Mononuclear cell (primary cell): ENCODE measurements around the gene FCER2. TPM values are rescaled to one million over a fixed set of nuclear protein-coding genes. Genes with fewer than 3 reads are reported as not detected.
"Not testable (repeated sequence)": the region's sequence is repeated elsewhere in the genome, so short reads cannot be mapped to it uniquely, and the experiment has no call there.

Experiments used
- H3K27me3 ChIP-seq: 2 replicates; pipeline ENCODE4 v1.6.0; 2011; ENCODE audit warnings: low read length, control low read depth; ENCODE audit not compliant: insufficient read depth
- H3K4me1 ChIP-seq: 2 replicates; pipeline ENCODE4 v1.5.1; 2011; ENCODE audit warnings: mild to moderate bottlenecking, low read length, control low read depth; ENCODE audit not compliant: insufficient read depth
- H3K4me3 ChIP-seq: 2 replicates; pipeline ENCODE4 v1.5.1; 2011; ENCODE audit warnings: mild to moderate bottlenecking, low read length, moderate library complexity
- H3K9me3 ChIP-seq: 2 replicates; pipeline ENCODE4 v1.5.1; 2011; ENCODE audit warnings: low read depth, mild to moderate bottlenecking, control low read depth, low read length
- total RNA-seq: library from RNA; depleted of rRNA; stranded (reverse); fragments of >200 nt; gene quantifications from one replicate; pipeline ENCODE4 v1.2.3, GENCODE V29; 2012

Gene FCER2
- total RNA-seq, 1 donor = 25.4 TPM

DNA sequence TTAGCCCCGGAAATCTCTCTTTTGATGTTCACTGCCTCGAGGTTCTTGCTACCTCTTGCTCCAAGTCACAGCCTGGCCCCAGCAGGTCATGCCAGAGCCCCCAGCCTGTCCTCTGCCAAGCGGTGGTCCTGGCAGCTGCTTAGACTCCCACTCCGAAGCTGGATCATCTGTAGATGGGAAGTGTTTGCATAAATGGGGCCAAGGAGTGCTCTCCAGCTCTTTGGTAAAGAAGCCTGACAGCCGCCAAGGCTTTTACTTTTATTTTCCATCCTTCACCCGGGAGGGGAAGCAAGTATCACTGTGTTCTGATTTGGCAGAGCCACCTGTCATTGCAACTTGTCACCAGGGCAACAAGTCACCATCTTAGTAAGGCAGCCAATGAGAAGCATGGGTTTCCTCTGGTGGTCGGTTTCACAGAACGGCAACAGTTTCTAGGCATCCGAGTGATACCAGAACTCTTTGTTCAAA lies 43.7 kb downstream of the FCER2 start:
- H3K4me3 ChIP-seq = no peak overlapping the region
- H3K9me3 ChIP-seq = no peaks in the 10 kb centered on the region
- H3K27me3 ChIP-seq = no peaks in the 10 kb centered on the region
- peaks cover 64% of the 10 kb centered on the region for H3K4me1 ChIP-seq

GRCh38 chr19:7657131-7657751 lies 44.7 kb downstream of the FCER2 start:
- Histone ChIP-seq H3K27me3 (no peaks in the 10 kb centered on the region), H3K4me1 (peaks cover 74% of the 10 kb centered on the region), H3K4me3 (no peak overlapping the region)

DNA sequence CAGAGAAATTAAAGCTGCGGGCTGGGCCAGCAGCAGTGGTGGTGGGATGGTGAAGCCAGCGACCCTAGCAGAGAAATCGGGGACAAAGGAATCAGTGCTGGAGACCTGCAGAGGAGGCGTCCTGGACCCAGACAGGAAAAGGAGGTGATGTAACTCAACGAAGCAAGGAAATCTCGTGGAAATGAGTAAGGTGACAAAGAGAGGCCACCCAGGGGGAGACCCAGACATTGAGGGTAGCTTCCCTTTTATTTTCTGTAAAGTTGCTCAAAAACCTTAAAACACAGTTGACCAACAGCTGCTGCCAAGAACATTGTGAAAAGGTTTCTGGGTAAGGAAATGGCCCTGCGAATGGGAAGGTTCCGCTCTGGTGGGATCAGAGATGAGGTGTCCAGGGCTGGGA lies 46.4 kb downstream of the FCER2 start:
- Histone ChIP-seq H3K4me1 (peaks cover 73% of the 10 kb centered on the region), H3K4me3 (no peak overlapping the region), H3K9me3 (no peaks in the 10 kb centered on the region), H3K27me3 (no peaks in the 10 kb centered on the region)

More at GRCh38 chr19:7657131-7657751, 44.7 kb downstream of the FCER2 start:
- no peaks in the 10 kb centered on the region for H3K9me3 ChIP-seq

GRCh38 chr19:7654401-7654800 lies 47.5 kb downstream of the FCER2 start:
- H3K4me1 ChIP-seq = peaks cover 73% of the 10 kb centered on the region
- no peaks in the 10 kb centered on the region for H3K9me3 ChIP-seq
- H3K27me3 ChIP-seq = no peaks in the 10 kb centered on the region
- H3K4me3 ChIP-seq = no peak overlapping the region

DNA sequence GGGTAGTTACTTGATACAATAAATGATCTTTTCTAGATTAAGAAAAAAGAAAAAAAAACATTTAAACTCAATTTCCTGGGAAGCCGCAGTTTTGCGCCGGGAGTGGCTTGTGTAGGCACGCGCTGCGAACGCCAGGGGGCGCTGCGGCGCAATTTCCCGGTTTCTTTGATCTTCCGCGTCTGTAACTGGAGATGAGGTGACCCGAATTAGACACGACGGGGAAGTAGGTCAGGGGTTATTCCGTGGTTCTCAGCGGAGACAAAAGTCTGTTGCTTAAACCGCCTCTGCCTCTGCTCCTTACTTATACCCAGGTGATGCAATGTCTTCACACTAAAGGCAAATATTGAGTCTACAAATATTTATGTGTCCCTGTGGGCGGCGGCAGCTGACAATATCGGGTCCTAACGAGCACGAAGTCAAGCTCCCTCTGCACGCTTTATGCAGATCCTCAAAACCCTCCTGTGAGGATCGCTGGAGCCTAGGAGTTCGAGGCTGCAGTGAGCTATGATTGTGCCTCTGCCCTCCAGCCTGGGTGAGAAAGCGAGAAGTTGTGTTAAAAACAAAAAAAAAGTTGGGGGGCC lies 49.8 kb downstream of the FCER2 start:
- peak overlapping the region; percentile 14 for H3K4me3 ChIP-seq
- H3K9me3 ChIP-seq = no peaks in the 10 kb centered on the region
- peaks cover 54% of the 10 kb centered on the region for H3K4me1 ChIP-seq
- no peaks in the 10 kb centered on the region for H3K27me3 ChIP-seq

DNA sequence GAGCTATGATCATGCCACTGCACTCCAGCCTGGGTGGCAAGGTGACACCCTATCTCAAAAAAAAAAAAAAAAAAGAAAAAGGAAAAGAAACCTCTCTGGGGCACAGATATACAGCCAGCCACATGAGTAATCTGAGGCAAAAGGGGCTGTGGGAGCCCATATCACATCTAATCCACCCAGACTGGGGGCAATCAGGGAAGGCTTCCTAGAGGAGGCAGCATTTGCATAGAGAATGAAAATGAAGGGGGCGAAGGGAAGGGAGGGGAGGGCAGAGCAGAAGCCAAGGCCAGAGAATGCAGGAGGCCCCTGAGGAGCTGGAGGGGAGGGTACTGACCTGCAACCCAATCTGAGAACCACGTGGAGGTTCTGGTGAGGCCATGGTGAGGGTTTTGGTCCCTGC lies 51.8 kb downstream of the FCER2 start:
- H3K27me3 ChIP-seq = no peaks in the 10 kb centered on the region
- H3K9me3 ChIP-seq = no peaks in the 10 kb centered on the region
- no peak overlapping the region for H3K4me3 ChIP-seq
- peaks cover 52% of the 10 kb centered on the region for H3K4me1 ChIP-seq

DNA sequence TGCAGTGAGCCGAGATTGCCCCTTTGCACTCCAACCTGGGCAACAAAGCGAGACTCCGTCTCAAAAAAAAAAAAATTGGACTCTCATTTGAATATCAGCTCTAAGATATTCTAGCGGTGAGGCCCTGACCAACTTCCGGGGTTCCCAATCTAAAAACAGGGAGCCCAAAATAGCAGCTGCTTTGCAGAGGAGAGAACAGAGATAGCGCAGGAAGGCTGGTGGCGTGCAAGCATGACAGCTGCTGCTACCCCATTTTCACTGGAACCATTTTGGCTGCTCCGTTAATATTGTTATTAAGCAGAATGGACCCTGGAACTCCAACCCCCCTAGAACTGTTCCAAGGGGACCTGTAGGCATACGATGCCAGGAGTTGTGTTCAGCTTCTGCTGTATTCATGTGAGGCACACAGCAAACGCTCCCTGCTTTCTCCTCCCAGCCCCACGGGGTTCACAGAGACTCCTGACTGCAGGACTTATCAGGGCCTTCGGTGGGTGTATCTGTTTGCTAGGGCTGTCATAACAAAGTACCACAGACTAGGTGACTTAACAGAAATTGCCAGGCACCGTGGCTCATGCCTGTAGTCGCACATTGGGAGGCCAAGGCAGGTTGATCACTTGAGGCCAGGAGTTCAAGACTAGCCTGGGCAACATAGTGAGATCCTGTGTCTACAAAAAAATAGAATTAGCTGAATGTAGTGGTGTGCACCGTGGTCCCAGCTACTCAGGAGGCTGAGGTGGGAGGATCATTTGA lies 53.5 kb downstream of the FCER2 start:
- Histone ChIP-seq H3K4me1 (peaks cover 51% of the 10 kb centered on the region), H3K9me3 (no peaks in the 10 kb centered on the region), H3K4me3 (no peak overlapping the region), H3K27me3 (no peaks in the 10 kb centered on the region)

- H3K4me3 ChIP-seq = no peak overlapping the region
- H3K27me3 ChIP-seq = no peaks in the 10 kb centered on the region
- no peaks in the 10 kb centered on the region for H3K9me3 ChIP-seq
- H3K4me1 ChIP-seq = peaks cover 40% of the 10 kb centered on the region
These were observed 54.8 kb downstream of the FCER2 start for GRCh38 chr19:7647156-7647555.

DNA sequence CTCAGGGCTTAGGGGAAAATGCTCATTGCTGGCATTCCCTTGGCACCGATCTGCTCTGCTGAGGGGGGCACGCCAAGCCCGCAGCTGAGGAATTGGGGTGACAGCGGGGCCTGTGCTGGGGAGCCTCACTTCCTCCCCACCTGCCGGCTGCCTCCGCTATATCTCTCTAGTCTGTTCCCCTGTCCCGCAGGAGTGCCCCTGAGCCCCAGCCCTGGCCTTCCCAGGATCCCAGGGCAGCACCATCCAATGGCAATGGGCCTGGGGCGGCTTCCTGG lies 55.6 kb downstream of the FCER2 start:
- Histone ChIP-seq H3K4me1 (peaks cover 35% of the 10 kb centered on the region), H3K27me3 (no peaks in the 10 kb centered on the region), H3K9me3 (no peaks in the 10 kb centered on the region), H3K4me3 (no peak overlapping the region)

- no peaks in the 10 kb centered on the region for H3K27me3 ChIP-seq
- peaks cover 35% of the 10 kb centered on the region for H3K4me1 ChIP-seq
- H3K4me3 ChIP-seq = peak overlapping the region; percentile 0
- H3K9me3 ChIP-seq = no peaks in the 10 kb centered on the region
These were observed 56.1 kb downstream of the FCER2 start for GRCh38 chr19:7645656-7646425.

- no peak overlapping the region for H3K4me3 ChIP-seq
- no peaks in the 10 kb centered on the region for H3K27me3 ChIP-seq
- no peaks in the 10 kb centered on the region for H3K9me3 ChIP-seq
- H3K4me1 ChIP-seq = peaks cover 35% of the 10 kb centered on the region
These were observed 56.8 kb downstream of the FCER2 start for GRCh38 chr19:7645163-7645562.

- no peaks in the 10 kb centered on the region for H3K9me3 ChIP-seq
- peaks cover 35% of the 10 kb centered on the region for H3K4me1 ChIP-seq
- H3K27me3 ChIP-seq = no peaks in the 10 kb centered on the region
- H3K4me3 ChIP-seq = no peak overlapping the region
These were observed 57.4 kb downstream of the FCER2 start for GRCh38 chr19:7644550-7644877.

DNA sequence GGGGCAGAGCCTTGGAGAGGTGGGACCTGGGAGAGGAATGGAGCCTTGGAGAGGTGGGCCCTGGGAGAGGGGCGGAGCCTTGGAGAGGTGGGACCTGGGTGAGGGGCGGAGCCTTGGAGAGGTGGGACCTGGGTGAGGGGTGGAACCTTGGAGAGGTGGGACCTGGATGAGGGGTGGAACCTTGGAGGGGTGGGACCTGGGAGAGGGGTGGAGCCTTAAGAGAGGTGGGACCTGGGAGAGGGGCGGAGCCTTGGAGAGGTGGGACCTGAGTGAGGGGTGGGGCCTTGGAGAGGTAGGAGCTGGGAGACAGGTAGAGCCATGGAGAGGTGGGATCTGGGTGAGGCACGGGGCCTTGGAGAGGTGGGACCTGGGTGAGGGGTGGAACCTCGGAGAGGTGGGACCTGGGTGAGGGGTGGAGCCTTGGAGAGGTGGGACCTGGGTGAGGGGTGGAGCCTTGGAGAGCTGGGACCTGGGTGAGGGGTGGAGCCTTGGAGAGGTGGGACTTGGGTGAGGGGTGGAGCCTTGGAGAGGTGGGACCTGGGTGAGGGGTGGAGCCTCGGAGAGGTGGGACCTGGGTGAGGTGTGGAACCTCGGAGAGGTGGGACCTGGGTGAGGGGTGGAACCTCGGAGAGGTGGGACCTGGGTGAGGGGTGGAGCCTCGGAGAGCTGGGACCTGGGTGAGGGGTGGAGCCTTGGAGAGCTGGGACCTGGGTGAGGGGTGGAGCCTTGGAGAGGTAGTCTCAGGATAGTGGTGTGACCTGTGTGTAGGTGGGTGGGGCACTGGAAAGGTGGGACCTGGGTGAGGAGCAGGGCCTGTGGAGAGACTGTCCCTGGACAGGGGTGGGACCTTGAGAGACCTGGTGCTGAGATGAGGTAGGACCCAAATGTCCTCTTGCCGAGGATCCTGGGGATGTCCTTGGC lies 58.0 kb downstream of the FCER2 start:
- peaks cover 40% of the 10 kb centered on the region for H3K4me1 ChIP-seq
- not testable (repeated sequence) for H3K27me3 ChIP-seq, H3K9me3 ChIP-seq, H3K4me3 ChIP-seq

DNA sequence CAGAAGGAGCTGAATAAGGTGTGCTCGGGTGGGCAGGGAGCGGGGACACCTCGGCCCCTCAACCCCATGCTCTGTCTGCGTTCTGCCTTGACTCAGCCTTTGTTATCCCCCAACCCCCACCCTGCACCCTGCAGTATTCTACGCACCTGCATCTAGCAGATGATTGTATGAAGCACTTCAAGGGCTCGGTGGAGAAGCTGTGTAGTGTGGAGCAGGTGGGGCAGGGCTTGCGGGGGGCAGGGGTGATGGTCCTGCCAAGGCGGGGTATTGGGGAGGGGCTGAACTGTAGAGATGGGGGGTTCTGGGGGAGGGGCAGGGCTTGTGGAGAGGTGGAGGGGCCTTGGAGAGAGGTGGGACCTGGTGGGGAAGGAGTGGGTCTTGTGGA lies 58.9 kb downstream of the FCER2 start:
- H3K9me3 ChIP-seq = no peaks in the 10 kb centered on the region
- H3K4me3 ChIP-seq = no peak overlapping the region
- H3K4me1 ChIP-seq = peaks cover 49% of the 10 kb centered on the region
- H3K27me3 ChIP-seq = no peaks in the 10 kb centered on the region
